DMS79 treated with DMSO at 0.1 percent for 48 hours (cell line): Measurements from ENCODE around the gene KLHDC2.
"Not testable (repeated sequence)": the region's sequence is repeated elsewhere in the genome, so short reads cannot be mapped to it uniquely, and the experiment has no call there.

ENCODE experiments used
- DNase-seq: peaks from one replicate; lab custom pipeline; 2025; lab: John Stamatoyannopoulos, UW

The KLHDC2 gene

GRCh38 chr14:49781040-49781439, 13.1 kb downstream of the KLHDC2 start:
- DNase-seq: not testable (repeated sequence)

- no peak for DNase-seq
Measured at GRCh38 chr14:49783394-49784014, 15.6 kb downstream of the KLHDC2 start.

- no peak for DNase-seq
Measured at GRCh38 chr14:49786315-49786714, 18.4 kb downstream of the KLHDC2 start.

GRCh38 chr14:49792618-49793017, 24.7 kb downstream of the KLHDC2 start:
- DNase-seq: no peak

GRCh38 chr14:49796025-49796424, 28.1 kb downstream of the KLHDC2 start:
- DNase-seq: no peak

- DNase-seq: no peak
Measured at GRCh38 chr14:49808780-49809179, 40.8 kb downstream of the KLHDC2 start.

- DNase-seq: not testable (repeated sequence)
Measured at GRCh38 chr14:49816118-49816517, 48.2 kb downstream of the KLHDC2 start.

GRCh38 chr14:49816844-49817243, 48.9 kb downstream of the KLHDC2 start:
- no peak for DNase-seq

- DNase-seq: no peak
Measured at GRCh38 chr14:49820176-49820575, 52.2 kb downstream of the KLHDC2 start.

GRCh38 chr14:49828640-49829039, 60.7 kb downstream of the KLHDC2 start:
- no peak for DNase-seq
